Prostate gland (tissue), 2 donors: ENCODE measurements around the gene SLC6A6. TPM values are rescaled to one million over a fixed set of nuclear protein-coding genes. Genes with fewer than 3 reads are reported as not detected.

ENCODE experiments used
- DNase-seq: peaks from one replicate; pipeline ENCODE4 v3.0.0-alpha.2; 2019; ENCODE audit warnings: low spot score
- H3K27ac ChIP-seq, 2 donors: fragments of 200-600 bp; sonication (generic); 2 replicates each; pipeline ENCODE4 v1.5.1; 2017 to 2019
- H3K27me3 ChIP-seq: fragments of 200-600 bp; sonication (generic); replicated peaks from 2 replicates; pipeline ENCODE4 v1.5.1; 2019; ENCODE audit not compliant: insufficient read depth
- H3K36me3 ChIP-seq, 2 donors: fragments of 200-600 bp; sonication (generic); 1 replicate in 1 of 2; 2 replicates in 1 of 2; pipeline versions ENCODE4 v1.5.1 to v1.8.1; 2017 to 2019
- H3K4me1 ChIP-seq: fragments of 200-600 bp; sonication (generic); replicated peaks from 2 replicates; pipeline ENCODE4 v1.5.1; 2019
- H3K4me3 ChIP-seq, 2 donors: fragments of 200-600 bp; sonication (generic); 2 replicates each; pipeline ENCODE4 v1.5.1; 2017 to 2019
- H3K9me3 ChIP-seq: fragments of 200-600 bp; sonication (generic); 2 replicates; pipeline ENCODE4 v1.5.1; 2017
- POLR2A ChIP-seq: fragments of 450-650 bp; IDR thresholded peaks from one replicate; pipeline ENCODE4 v1.6.1; 2016; ENCODE audit warnings: antibody characterized with exemption, mild to moderate bottlenecking
- POLR2AphosphoS5 ChIP-seq: sonication (generic); formaldehyde crosslinking; IDR thresholded peaks from one replicate; pipeline ENCODE4 v1.6.1; 2017; ENCODE audit warnings: antibody characterized with exemption
- WGBS: methylation state at CpG from one replicate; pipeline ENCODE4 v1.1.5; 2018; 5-methylcytosine and 5-hydroxymethylcytosine counted together
- intact Hi-C: fragments of 100-400 bp; cut with DNase I; formaldehyde crosslinking; loops from one replicate; pipeline ENCODE4 v1.14.2; 2022
- total RNA-seq, 2 donors: library from RNA; depleted of rRNA; stranded (reverse); fragments of >200 nt; gene quantifications; one replicate each; pipeline ENCODE4 v1.1.0, GENCODE V29; 2016
- TF ChIP-seq, protein P1 (sequence below), 4 experiments: fragments of 200-600 bp in 2 of 4; fragments of 450-650 bp in 2 of 4; sonication (generic) in 2 of 4; IDR thresholded peaks; 1 replicate in 3 of 4; 2 replicates in 1 of 4; pipeline ENCODE4 v1.5.1; 2016 to 2019; ENCODE audit warnings: antibody characterized with exemption in 4 of 4, mild to moderate bottlenecking in 2 of 4, moderate library complexity in 2 of 4

The SLC6A6 gene
- total RNA-seq, 2 donors from 2014 or later = 6.9 to 24.5 TPM

DNA sequence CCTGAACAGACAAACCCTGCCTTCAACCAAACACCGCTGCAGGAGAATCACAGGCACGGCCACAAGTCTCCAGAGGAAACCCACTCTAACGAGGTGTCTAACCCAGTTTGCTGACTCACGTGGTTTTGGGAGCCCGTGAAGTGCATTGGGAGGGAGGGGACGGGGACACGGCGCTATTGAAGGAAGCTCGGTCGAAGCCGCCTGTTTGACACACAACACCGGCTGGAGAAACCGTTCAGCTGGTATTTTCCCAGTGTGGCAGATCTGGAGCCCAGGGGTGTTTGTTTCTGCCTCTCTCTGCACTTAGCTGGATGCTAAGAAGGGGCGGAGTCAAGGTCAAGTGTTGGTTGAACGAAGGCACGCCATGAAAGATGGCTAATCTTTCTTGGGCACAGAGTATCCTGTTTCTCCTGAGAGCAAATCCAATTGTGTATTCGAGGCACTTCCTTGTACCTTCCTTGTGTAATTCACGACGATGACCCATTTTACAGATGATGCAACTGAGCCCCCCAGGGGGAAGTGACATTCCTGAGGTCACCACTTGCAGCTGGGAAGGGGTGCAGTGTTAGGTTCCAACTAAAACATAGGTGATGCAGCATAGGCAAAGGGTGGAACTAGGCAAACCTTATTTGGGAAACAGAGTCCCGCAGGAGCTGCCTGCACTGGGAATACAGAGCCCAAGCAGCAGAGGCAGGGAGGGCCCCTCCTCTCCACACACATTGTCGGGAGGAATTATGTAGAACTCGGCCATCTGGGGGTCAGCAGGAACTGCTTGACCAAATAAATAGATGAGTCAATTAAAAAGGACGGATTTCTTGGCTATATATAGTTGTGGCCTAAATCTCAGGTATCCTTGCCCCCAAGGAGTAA is 22.5 kb downstream of the SLC6A6 start:
- whole genome bisulfite sequencing = 82% methylated on average over 23 of the region's 23 CpGs
- H3K9me3 ChIP-seq = no peaks in the 10 kb centered on the region
- H3K4me3 ChIP-seq = no peak overlapping the region
- intact Hi-C loops = no loop called here
- TF ChIP-seq POLR2AphosphoS5 (no peak), POLR2A (no peak)
- TF ChIP-seq, protein P1, sequence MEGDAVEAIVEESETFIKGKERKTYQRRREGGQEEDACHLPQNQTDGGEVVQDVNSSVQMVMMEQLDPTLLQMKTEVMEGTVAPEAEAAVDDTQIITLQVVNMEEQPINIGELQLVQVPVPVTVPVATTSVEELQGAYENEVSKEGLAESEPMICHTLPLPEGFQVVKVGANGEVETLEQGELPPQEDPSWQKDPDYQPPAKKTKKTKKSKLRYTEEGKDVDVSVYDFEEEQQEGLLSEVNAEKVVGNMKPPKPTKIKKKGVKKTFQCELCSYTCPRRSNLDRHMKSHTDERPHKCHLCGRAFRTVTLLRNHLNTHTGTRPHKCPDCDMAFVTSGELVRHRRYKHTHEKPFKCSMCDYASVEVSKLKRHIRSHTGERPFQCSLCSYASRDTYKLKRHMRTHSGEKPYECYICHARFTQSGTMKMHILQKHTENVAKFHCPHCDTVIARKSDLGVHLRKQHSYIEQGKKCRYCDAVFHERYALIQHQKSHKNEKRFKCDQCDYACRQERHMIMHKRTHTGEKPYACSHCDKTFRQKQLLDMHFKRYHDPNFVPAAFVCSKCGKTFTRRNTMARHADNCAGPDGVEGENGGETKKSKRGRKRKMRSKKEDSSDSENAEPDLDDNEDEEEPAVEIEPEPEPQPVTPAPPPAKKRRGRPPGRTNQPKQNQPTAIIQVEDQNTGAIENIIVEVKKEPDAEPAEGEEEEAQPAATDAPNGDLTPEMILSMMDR (IDR thresholded peaks at IDR 0.05) = no peak
- no peak overlapping the region for H3K27ac ChIP-seq
- DNase-seq = no peak
- H3K4me1 ChIP-seq = no peaks in the 10 kb centered on the region
- H3K27me3 ChIP-seq = no peaks in the 10 kb centered on the region
- H3K36me3 ChIP-seq = no peaks in the 10 kb centered on the region

DNA sequence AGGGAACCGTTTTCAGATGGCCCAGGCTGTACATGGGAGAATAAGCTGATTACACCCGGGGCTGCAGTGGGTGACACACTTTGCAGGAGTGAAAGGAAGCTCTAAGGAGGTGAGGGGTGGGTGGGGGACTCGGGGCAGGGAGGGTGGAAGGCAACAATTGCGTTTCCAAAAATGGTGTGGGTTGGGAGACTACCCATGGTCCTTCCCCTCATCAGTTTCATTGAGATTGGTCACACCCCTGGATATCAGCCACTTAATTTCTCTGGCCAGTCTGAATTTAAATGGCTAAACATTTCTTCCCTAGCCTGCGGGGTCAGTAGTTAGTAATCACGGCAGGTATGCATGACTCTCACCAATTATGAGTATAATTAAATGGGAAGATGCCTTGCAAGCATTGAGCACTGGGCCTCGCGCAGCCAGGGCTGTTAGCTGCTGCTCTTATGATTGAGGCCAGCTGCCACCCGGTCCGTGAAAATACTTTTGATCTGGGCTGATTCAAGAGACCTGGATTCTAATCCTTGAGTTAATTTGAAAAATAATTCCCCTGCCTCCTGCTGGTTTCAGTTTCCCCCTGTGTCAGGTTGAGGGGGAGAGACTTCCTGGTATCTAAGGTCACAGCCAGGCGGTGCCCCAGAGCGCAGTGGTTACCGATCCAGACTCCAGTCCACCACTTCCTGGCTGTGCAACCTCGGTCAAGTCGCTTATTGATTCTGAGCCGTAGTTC is 23.3 kb downstream of the SLC6A6 start:
- no peak for DNase-seq
- Histone ChIP-seq H3K9me3 (no peaks in the 10 kb centered on the region), H3K27ac (no peak overlapping the region), H3K27me3 (no peaks in the 10 kb centered on the region), H3K4me1 (no peaks in the 10 kb centered on the region), H3K4me3 (no peak overlapping the region), H3K36me3 (no peaks in the 10 kb centered on the region)
- whole genome bisulfite sequencing = 88% methylated on average over 14 of the region's 16 CpGs
- intact Hi-C loops = no loop called here
- no peak for TF ChIP-seq POLR2AphosphoS5
- TF ChIP-seq POLR2A = no peak

DNA sequence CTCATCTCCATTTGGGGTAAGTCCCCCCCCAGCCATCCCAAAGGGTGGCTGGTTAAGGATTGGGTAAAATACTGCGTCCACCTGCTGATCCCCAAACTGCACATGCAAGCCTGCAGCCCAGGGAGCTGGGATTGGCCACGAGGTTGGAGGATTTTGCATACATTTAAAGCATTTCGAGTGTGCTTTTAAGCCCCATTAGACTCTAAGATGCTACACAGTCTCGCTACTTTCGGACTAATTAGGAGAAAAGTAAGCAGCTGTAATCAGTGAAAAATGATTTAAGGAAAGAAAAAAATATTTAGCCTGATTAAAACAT is 23.9 kb downstream of the SLC6A6 start:
- no peaks in the 10 kb centered on the region for H3K27me3 ChIP-seq
- WGBS = 90% methylated on average over 5 of the region's 5 CpGs
- no peaks in the 10 kb centered on the region for H3K4me1 ChIP-seq
- H3K9me3 ChIP-seq = no peaks in the 10 kb centered on the region
- H3K36me3 ChIP-seq = no peaks in the 10 kb centered on the region
- DNase-seq = no peak
- TF ChIP-seq POLR2AphosphoS5 (no peak), POLR2A (no peak)
- TF ChIP-seq, protein P1 (IDR thresholded peaks at IDR 0.05) = no peak
- no peak overlapping the region for H3K27ac ChIP-seq
- intact Hi-C loops = no loop called here
- no peak overlapping the region for H3K4me3 ChIP-seq

DNA sequence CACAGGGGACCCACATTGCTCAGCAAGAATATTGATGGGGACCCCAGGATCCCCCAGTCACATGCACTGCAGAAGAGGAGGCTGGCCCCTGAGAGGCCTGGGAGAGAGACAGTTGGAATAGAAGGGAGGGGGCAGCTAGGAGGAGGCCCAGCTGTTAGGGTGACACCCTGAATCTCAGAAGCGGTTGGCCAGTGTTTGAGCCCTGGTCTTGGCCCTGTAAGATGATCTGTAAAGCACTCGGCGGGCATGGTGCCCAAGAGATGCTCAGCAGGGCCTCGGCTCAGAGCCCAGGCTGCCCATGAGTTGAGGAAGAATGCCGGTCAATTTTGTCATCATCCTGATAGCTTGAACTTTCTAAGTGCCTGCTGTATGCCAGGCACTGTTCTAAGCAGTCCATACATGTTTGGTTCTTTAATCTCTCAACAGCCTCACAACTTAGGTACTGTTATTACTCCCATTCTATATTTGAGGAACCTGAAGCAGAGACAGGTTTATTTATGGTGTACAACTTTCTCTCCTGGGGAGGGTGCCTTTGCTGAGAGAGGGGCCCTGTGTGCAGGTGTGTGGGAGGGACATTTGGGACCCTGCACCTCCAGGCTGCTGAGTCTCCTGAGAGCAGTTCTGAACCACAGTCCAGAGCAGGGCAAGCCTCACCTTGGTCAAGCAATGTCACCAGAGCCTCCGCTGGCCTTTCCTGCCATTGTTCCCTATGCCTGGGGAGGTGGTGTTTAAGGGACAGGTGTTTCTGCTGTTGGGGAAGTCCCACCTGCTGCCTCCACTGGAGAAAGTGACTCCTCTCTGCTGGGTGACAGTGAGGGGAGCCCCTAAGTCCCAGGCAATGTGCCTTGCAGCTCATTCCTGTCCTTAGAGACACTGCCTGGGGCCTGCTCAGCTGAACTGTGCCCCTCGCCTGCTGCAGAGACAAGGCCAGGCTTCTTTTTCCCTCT is 26.0 kb downstream of the SLC6A6 start:
- H3K4me3 ChIP-seq = no peak overlapping the region
- DNase-seq = no peak
- no peaks in the 10 kb centered on the region for H3K9me3 ChIP-seq
- 92% methylated on average over 7 of the region's 7 CpGs for WGBS
- H3K27me3 ChIP-seq = no peaks in the 10 kb centered on the region
- H3K27ac ChIP-seq = no peak overlapping the region
- H3K4me1 ChIP-seq = no peaks in the 10 kb centered on the region
- TF ChIP-seq, protein P1 (IDR thresholded peaks at IDR 0.05) = no peak
- TF ChIP-seq POLR2AphosphoS5 (no peak), POLR2A (no peak)
- no peaks in the 10 kb centered on the region for H3K36me3 ChIP-seq
- intact Hi-C loops = no loop called here

DNA sequence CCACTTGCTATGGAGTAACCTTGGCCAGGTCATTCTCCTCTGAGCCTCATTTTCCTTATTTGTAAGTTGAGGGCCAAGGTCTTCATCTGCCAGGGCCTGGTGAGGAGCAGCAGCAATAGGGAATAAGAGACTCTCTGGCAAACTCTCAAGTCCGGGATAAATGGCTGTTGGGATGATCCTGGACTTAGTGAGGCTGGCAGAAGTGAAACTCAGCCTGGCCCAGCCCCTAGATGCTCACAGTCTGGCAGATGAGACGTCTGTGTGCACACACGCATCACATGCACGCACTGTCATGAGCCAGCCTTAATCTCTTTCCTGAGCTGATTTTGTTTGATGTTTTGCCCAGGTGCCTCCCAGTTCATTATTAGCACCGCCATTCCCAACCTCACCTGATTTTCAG is 26.8 kb downstream of the SLC6A6 start:
- no peak overlapping the region for H3K27ac ChIP-seq
- WGBS = 70% methylated on average over 5 of the region's 5 CpGs
- intact Hi-C loops = no loop called here

More for the DNA sequence above, 26.8 kb downstream of the SLC6A6 start:
- DNase-seq = no peak
- Histone ChIP-seq H3K36me3 (no peaks in the 10 kb centered on the region), H3K4me3 (no peak overlapping the region), H3K9me3 (no peaks in the 10 kb centered on the region), H3K4me1 (no peaks in the 10 kb centered on the region), H3K27me3 (no peaks in the 10 kb centered on the region)
- TF ChIP-seq POLR2AphosphoS5 (no peak), POLR2A (no peak)
- TF ChIP-seq, protein P1 (IDR thresholded peaks at IDR 0.05) = no peak
